ENCODE results near the gene SLC36A1.

The SLC36A1 gene

DNA sequence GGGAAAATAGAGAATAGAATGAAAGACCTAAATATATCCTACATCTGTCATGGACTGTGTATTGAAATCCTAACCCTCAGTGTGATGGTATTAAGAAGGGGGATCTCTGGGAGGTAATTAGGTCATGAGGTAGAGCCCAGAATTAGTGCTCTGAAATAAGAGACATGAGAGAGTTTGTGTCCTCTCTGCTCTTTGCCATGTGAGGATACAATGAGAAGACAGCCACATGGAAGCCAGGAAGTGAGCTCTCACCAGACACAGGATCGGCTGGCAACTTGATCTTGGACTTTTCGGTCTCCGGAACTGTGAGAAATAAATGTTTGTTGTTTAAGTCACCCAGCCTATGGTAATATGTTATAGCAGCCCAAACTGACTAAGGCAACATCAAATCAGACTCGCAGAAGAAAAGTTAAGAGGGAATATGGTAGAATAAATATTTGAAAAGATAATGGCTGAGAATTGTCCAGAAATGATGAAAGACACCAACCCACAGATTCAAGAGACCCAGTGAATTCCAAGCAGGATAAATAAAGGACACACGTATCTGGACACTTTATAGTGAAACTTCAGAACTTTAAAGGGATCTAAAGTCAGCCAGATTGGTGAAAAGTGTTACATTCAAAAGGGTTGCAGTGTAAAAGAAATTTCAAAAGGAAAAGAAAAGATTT lies 12.7 kb upstream of the SLC36A1 start:
- TF ChIP-seq, protein P1, sequence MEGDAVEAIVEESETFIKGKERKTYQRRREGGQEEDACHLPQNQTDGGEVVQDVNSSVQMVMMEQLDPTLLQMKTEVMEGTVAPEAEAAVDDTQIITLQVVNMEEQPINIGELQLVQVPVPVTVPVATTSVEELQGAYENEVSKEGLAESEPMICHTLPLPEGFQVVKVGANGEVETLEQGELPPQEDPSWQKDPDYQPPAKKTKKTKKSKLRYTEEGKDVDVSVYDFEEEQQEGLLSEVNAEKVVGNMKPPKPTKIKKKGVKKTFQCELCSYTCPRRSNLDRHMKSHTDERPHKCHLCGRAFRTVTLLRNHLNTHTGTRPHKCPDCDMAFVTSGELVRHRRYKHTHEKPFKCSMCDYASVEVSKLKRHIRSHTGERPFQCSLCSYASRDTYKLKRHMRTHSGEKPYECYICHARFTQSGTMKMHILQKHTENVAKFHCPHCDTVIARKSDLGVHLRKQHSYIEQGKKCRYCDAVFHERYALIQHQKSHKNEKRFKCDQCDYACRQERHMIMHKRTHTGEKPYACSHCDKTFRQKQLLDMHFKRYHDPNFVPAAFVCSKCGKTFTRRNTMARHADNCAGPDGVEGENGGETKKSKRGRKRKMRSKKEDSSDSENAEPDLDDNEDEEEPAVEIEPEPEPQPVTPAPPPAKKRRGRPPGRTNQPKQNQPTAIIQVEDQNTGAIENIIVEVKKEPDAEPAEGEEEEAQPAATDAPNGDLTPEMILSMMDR (conservative IDR thresholded peaks at IDR 0.05): no peak
- H3K27ac ChIP-seq: no peak overlapping the region

DNA sequence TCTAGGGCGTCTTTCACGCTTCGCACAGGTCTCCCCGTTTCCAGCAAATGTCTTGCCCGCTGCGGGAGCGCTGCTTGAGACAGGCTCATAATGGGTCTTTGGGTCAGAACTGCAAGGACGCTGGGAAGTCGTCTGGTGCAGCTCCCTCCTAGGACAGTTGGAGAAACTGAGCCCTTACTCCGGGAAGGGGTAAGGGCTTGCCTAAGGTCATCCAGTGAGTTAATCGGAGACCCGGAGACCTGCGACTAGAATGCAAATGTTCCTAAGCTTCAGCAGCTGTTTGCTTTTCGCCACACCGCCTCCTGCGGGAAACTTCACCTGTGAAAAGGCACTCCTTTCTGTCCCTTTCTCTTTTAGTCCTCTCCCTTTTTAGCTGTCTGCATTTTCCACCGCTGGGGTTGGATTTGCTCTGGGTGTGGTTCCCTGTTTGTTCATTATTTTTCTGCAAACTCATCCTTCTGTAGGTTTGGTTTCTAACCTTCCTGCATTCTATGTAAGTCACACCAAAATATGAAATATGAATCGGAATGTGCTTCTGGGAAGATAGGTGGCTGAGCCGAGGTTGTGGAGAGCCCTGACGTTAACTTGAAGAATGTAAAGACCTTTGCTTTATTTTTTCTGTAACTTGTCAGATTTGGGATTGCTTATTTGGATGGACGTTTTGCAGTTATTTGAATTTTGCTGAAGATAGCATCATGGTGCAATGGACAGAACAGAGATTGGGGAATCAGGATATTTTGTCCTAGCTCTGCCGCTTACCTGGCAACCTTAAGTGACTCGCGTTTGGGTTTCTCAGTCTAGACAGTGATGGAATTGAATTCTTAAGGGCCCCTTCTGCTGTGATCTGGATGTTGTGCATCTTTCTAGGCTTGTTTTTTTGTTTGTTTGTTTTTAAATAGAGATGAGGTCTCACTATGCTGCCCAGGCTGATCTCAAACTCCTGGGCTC lies 909 bp downstream of the SLC36A1 start:
- H3K27ac ChIP-seq: peak overlapping the region; percentile 86
- TF ChIP-seq, protein P1 (conservative IDR thresholded peaks at IDR 0.05): peak; percentile 19

DNA sequence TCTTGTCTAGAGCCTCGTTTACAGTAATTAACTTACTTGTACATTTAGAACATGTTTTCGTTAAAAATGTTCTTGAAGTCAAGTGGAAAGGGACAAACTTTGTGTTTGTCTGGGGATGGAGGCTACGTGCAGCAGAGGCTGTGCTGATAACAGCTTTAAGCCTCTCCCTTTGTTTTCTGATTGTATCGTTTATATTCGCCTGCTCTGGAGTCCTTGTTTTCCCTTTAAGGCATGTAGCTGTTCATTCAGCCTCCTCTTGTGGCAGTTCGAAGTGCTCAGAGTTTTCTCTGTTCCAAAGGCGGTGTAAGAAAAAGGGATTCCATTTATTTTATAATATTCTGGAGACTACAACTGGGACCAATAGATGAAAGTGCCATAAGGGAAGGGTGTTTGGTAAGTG lies 1.9 kb downstream of the SLC36A1 start:
- TF ChIP-seq, protein P1 (conservative IDR thresholded peaks at IDR 0.05): 0 out of 2 replicates have a peak, but pooled peaks have one; percentile 10
- H3K27ac ChIP-seq: peak overlapping the region; percentile 86

DNA sequence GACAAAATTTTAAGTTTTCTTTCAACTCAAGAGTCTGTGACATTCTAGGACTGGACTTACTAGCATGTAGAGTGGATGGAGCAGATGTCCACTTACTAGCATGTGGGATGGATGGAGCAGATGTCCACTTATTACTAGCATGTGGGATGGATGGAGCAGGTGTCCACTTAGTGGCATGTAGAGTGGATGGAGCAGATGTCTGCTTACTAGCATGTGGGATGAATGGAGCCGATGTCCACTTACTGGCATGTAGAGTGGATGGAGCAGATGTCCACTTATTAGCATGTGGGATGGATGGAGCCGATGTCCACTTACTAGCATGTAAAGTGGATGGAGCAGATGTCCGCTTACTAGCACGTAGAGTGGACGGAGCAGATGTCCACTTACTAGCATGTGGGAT lies 2.4 kb downstream of the SLC36A1 start:
- TF ChIP-seq, protein P1 (conservative IDR thresholded peaks at IDR 0.05): no peak
- peak overlapping the region; percentile 86 for H3K27ac ChIP-seq

DNA sequence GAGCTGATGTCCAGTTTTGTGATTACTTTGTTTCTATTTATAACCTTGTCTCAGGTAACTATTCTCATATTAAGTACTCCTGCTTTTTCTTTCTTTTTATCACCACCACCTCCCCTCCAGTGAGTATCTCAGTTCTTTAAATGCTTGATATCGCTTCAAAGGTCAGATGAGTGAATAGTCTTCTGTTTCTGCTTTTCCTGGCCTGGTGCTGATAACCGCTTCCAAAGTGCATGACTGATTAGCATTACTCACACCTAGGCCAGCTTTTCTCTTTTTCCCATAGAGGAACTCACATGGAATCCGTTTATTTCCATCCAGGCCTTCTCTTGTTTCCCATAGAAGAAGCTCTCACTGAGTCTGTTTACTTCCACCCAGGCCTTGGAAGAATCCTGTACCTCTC lies 3.2 kb downstream of the SLC36A1 start:
- H3K27ac ChIP-seq: peak overlapping the region; percentile 82; the same call in 1 of the 2 replicates
- TF ChIP-seq, protein P1 (conservative IDR thresholded peaks at IDR 0.05): no peak

DNA sequence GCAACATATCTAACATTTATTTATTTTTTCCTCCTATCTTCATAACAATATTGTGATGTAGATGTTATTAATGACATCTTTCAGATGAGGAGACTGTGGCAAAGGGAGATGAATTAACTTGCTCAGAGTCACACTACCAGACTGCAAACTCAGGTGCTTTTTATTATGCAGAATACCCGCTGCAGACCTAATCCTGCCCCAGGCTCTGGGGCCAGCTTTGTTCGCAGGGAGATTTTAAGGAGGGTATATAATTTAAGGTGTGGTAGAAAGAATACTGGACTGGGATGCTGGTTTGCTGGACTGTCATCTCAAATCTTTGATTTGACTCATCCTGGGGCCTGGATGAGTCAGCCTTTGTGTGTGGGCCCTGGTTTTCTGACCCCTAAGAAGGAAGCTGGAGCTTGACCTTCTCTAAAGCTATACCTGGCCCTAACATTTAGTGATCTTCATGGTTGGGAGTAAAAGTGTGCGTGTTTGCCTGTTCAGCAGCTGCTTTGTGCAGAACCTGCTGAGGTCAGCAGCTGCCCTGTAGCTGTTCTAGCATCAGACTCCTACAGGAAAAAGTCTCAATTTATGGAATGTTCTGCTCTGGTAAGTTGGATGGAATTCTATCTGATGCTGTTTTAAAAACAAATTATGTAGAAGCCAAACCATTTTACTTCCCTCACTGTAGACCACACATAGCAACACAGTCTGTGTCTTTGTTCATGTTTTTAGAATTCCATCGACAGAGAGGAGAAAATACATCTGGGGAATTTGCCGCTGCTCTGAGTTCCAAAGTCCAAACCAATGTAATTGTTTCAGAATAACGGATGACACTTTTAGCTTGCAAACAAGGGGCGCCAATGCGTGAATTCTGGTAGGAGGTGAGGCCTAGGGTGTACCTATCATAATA lies 4.5 kb downstream of the SLC36A1 start:
- H3K27ac ChIP-seq: peak overlapping the region; percentile 82

More for the DNA sequence above, 4.5 kb downstream of the SLC36A1 start:
- TF ChIP-seq, protein P1 (conservative IDR thresholded peaks at IDR 0.05): no peak
